ENCODE measurements around the gene DHDDS.
"Not testable (repeated sequence)": the region's sequence is repeated elsewhere in the genome, so short reads cannot be mapped to it uniquely, and the experiment has no call there.

DHDDS gene

GRCh38 chr1:26478988-26479387, 46.9 kb downstream of the DHDDS start:
- Mint-ChIP-seq H3K4me3 (no peak overlapping the region), H3K36me3 (peaks cover 79% of the 10 kb centered on the region), H3K9me3 (no peaks in the 10 kb centered on the region), H3K27ac (no peak overlapping the region), H3K4me1 (peaks cover 10% of the 10 kb centered on the region)
- DNase-seq (ENCODE audit: low spot score in 2 of 2) (no peak), ATAC-seq (no peak)

- peak overlapping the region; percentile 81 for H3K27ac Mint-ChIP-seq
- H3K4me3 Mint-ChIP-seq, result no peak overlapping the region
- peaks cover 41% of the 10 kb centered on the region for H3K36me3 Mint-ChIP-seq
- ATAC-seq (no peak), DNase-seq (ENCODE audit: low spot score in 2 of 2) (no peak)
- H3K9me3 Mint-ChIP-seq, result no peaks in the 10 kb centered on the region
- no peaks in the 10 kb centered on the region for H3K4me1 Mint-ChIP-seq
These were observed 50.8 kb downstream of the DHDDS start for GRCh38 chr1:26482921-26483320.

- Mint-ChIP-seq H3K4me1 (no peaks in the 10 kb centered on the region), H3K4me3 (no peak overlapping the region), H3K27ac (peak overlapping the region; percentile 5), H3K9me3 (no peaks in the 10 kb centered on the region), H3K36me3 (peaks cover 32% of the 10 kb centered on the region)
- no peak for ATAC-seq
- no peak for DNase-seq (ENCODE audit: low spot score in 2 of 2)
These were observed 51.9 kb downstream of the DHDDS start for GRCh38 chr1:26483980-26484379.

GRCh38 chr1:26490155-26490554, 58.0 kb downstream of the DHDDS start:
- no peaks in the 10 kb centered on the region for H3K36me3 Mint-ChIP-seq
- ATAC-seq, result no peak

GRCh38 chr1:26493267-26493666, 61.1 kb downstream of the DHDDS start:
- H3K27ac Mint-ChIP-seq, result no peak overlapping the region
- no peaks in the 10 kb centered on the region for H3K4me1 Mint-ChIP-seq
- ATAC-seq (no peak), DNase-seq (ENCODE audit: low spot score in 2 of 2) (no peak)
- H3K4me3 Mint-ChIP-seq, result no peak overlapping the region
- no peaks in the 10 kb centered on the region for H3K9me3 Mint-ChIP-seq
- no peaks in the 10 kb centered on the region for H3K36me3 Mint-ChIP-seq

More at GRCh38 chr1:26490155-26490554, 58.0 kb downstream of the DHDDS start:
- Mint-ChIP-seq H3K4me3 (no peak overlapping the region), H3K9me3 (no peaks in the 10 kb centered on the region), H3K4me1 (no peaks in the 10 kb centered on the region), H3K27ac (no peak overlapping the region)
- DNase-seq (ENCODE audit: low spot score in 2 of 2), result no peak

- Mint-ChIP-seq H3K27ac (no peak overlapping the region), H3K4me1 (no peaks in the 10 kb centered on the region), H3K9me3 (no peaks in the 10 kb centered on the region), H3K36me3 (no peaks in the 10 kb centered on the region), H3K4me3 (no peak overlapping the region)
- no peak for ATAC-seq
- DNase-seq (ENCODE audit: low spot score in 2 of 2), result no peak
These were observed 61.8 kb downstream of the DHDDS start for GRCh38 chr1:26493938-26494337.

- no peaks in the 10 kb centered on the region for H3K4me1 Mint-ChIP-seq
- no peaks in the 10 kb centered on the region for H3K36me3 Mint-ChIP-seq
- DNase-seq (ENCODE audit: low spot score in 2 of 2) (no peak), ATAC-seq (no peak)
- peak overlapping the region; percentile 67 for H3K27ac Mint-ChIP-seq
- H3K4me3 Mint-ChIP-seq, result no peak overlapping the region
- H3K9me3 Mint-ChIP-seq, result no peaks in the 10 kb centered on the region
These were observed 64.7 kb downstream of the DHDDS start for GRCh38 chr1:26496861-26497260.

- no peak for DNase-seq (ENCODE audit: low spot score in 2 of 2)
- H3K27ac Mint-ChIP-seq, result no peak overlapping the region
- no peak for ATAC-seq
- H3K4me1 Mint-ChIP-seq, result no peaks in the 10 kb centered on the region
- no peak overlapping the region for H3K4me3 Mint-ChIP-seq
- H3K9me3 Mint-ChIP-seq, result no peaks in the 10 kb centered on the region
- no peaks in the 10 kb centered on the region for H3K36me3 Mint-ChIP-seq
These were observed 66.8 kb downstream of the DHDDS start for GRCh38 chr1:26498894-26499293.

GRCh38 chr1:26500488-26501175, 68.5 kb downstream of the DHDDS start:
- H3K36me3 Mint-ChIP-seq, result no peaks in the 10 kb centered on the region
- no peaks in the 10 kb centered on the region for H3K9me3 Mint-ChIP-seq
- H3K4me1 Mint-ChIP-seq, result no peaks in the 10 kb centered on the region
- DNase-seq (ENCODE audit: low spot score in 2 of 2) (peak; percentile 93 to 96), ATAC-seq (peak; percentile 80)
- H3K4me3 Mint-ChIP-seq, result peak overlapping the region; percentile 79
- H3K27ac Mint-ChIP-seq, result peak overlapping the region; percentile 86

GRCh38 chr1:26510711-26511110, 78.6 kb downstream of the DHDDS start:
- ATAC-seq; H3K9me3 Mint-ChIP-seq; DNase-seq (ENCODE audit: low spot score in 2 of 2); H3K4me1 Mint-ChIP-seq; H3K27ac Mint-ChIP-seq; H3K36me3 Mint-ChIP-seq; H3K4me3 Mint-ChIP-seq: not testable (repeated sequence)

- H3K36me3 Mint-ChIP-seq; H3K4me1 Mint-ChIP-seq; H3K9me3 Mint-ChIP-seq; ATAC-seq; H3K27ac Mint-ChIP-seq; H3K4me3 Mint-ChIP-seq; DNase-seq (ENCODE audit: low spot score in 2 of 2): not testable (repeated sequence)
These were observed 83.7 kb downstream of the DHDDS start for GRCh38 chr1:26515836-26516235.

- no peak for ATAC-seq
- no peak for DNase-seq (ENCODE audit: low spot score in 2 of 2)
- Mint-ChIP-seq H3K4me1 (no peaks in the 10 kb centered on the region), H3K36me3 (no peaks in the 10 kb centered on the region), H3K27ac (no peak overlapping the region), H3K9me3 (no peaks in the 10 kb centered on the region), H3K4me3 (no peak overlapping the region)
These were observed 85.1 kb downstream of the DHDDS start for GRCh38 chr1:26516987-26517765.

- H3K9me3 Mint-ChIP-seq, result no peaks in the 10 kb centered on the region
- H3K36me3 Mint-ChIP-seq, result no peaks in the 10 kb centered on the region
- DNase-seq (ENCODE audit: low spot score in 2 of 2) (no peak), ATAC-seq (no peak)
- H3K27ac Mint-ChIP-seq, result no peak overlapping the region
- H3K4me3 Mint-ChIP-seq, result no peak overlapping the region
- H3K4me1 Mint-ChIP-seq, result no peaks in the 10 kb centered on the region
These were observed 85.6 kb downstream of the DHDDS start for GRCh38 chr1:26517766-26518049.

- Mint-ChIP-seq H3K4me1 (no peaks in the 10 kb centered on the region), H3K4me3 (no peak overlapping the region), H3K36me3 (no peaks in the 10 kb centered on the region), H3K9me3 (no peaks in the 10 kb centered on the region), H3K27ac (no peak overlapping the region)
- ATAC-seq (no peak), DNase-seq (ENCODE audit: low spot score in 2 of 2) (no peak)
These were observed 86.2 kb downstream of the DHDDS start for GRCh38 chr1:26518355-26518754.

- no peak for DNase-seq (ENCODE audit: low spot score in 2 of 2)
- no peak overlapping the region for H3K4me3 Mint-ChIP-seq
- no peak overlapping the region for H3K27ac Mint-ChIP-seq
- no peaks in the 10 kb centered on the region for H3K36me3 Mint-ChIP-seq
- peaks cover 6% of the 10 kb centered on the region for H3K4me1 Mint-ChIP-seq
- no peak for ATAC-seq
- no peaks in the 10 kb centered on the region for H3K9me3 Mint-ChIP-seq
These were observed 88.2 kb downstream of the DHDDS start for GRCh38 chr1:26520339-26520738.

Measured in stimulated activated effector memory CD8-positive, alpha-beta T cell treated with anti-CD3 and anti-CD28 coated beads, Interleukin-12 subunit alpha, Interleukin-12 subunit beta, amount 100 ng/mL, for 72 hours (primary cell).